DOHH2 (cell line): ENCODE data around the gene NKAIN2.

ENCODE experiments used
- EZH2phosphoT487 ChIP-seq: fragments of 200-600 bp; sonication (generic); IDR thresholded peaks from 2 replicates; pipeline ENCODE4 v1.6.1; 2017; ENCODE audit warnings: borderline replicate concordance, mild to moderate bottlenecking, antibody characterized with exemption, low read length, moderate library complexity, mixed read lengths
- TF ChIP-seq, protein P1 (sequence below): fragments of 200-600 bp; sonication (generic); IDR thresholded peaks from one replicate; pipeline ENCODE4 v1.5.1; 2014; ENCODE audit warnings: antibody characterized with exemption, mild to moderate bottlenecking, low read depth, low read length; ENCODE audit not compliant: poor library complexity, severe bottlenecking

DNA sequence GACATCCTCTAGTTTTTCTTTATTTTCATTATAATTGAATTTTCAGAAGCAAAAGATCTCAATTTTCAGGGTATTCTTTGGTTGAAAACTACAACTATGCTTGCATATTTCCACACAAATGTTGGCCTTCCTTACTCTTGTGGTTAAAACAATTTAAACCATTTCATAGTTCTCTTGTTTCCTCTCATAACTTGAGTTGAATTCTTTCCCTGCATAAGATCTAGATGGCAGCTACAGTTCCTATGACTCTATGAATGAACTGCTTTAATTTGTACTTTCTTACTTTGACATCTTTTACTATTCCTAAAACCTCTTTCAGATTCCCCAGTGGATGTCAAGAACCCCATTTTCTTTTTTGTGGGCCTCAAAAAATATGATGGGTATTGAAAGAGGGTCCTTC, 564.5 kb downstream of the NKAIN2 start:
- no peak for TF ChIP-seq EZH2phosphoT487
- TF ChIP-seq, protein P1, sequence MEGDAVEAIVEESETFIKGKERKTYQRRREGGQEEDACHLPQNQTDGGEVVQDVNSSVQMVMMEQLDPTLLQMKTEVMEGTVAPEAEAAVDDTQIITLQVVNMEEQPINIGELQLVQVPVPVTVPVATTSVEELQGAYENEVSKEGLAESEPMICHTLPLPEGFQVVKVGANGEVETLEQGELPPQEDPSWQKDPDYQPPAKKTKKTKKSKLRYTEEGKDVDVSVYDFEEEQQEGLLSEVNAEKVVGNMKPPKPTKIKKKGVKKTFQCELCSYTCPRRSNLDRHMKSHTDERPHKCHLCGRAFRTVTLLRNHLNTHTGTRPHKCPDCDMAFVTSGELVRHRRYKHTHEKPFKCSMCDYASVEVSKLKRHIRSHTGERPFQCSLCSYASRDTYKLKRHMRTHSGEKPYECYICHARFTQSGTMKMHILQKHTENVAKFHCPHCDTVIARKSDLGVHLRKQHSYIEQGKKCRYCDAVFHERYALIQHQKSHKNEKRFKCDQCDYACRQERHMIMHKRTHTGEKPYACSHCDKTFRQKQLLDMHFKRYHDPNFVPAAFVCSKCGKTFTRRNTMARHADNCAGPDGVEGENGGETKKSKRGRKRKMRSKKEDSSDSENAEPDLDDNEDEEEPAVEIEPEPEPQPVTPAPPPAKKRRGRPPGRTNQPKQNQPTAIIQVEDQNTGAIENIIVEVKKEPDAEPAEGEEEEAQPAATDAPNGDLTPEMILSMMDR: no peak
